Smooth muscle cell (in vitro differentiated cells): ENCODE measurements around the gene CHDH. TPM values are rescaled to one million over a fixed set of nuclear protein-coding genes. Genes with fewer than 3 reads are reported as not detected.
A peak's percentile ranks its signal among the peaks of the same experiment; 100 is the strongest.

Source experiments
- DNase-seq: peaks from one replicate; lab custom pipeline; 2025; ENCODE audit not compliant: unreplicated experiment; lab: John Stamatoyannopoulos, UW
- H2AFZ ChIP-seq: fragments of 200-600 bp; sonication (generic); 2 replicates; pipeline ENCODE4 v1.6.0; 2016; ENCODE audit warnings: antibody characterized with exemption, low read depth, mild to moderate bottlenecking
- H3F3A ChIP-seq: fragments of 200-600 bp; sonication (generic); 2 replicates; pipeline ENCODE4 v1.6.0; 2017; ENCODE audit warnings: antibody characterized with exemption, low read depth
- H3K27ac ChIP-seq: fragments of 200-600 bp; sonication (generic); 2 replicates; pipeline ENCODE4 v1.5.1; 2016; ENCODE audit warnings: low read depth, mild to moderate bottlenecking
- H3K27me3 ChIP-seq: fragments of 200-600 bp; sonication (generic); 2 replicates; pipeline ENCODE4 v1.6.1; 2016; ENCODE audit warnings: low read depth, mild to moderate bottlenecking
- H3K36me3 ChIP-seq: fragments of 200-600 bp; sonication (generic); 2 replicates; pipeline ENCODE4 v1.5.1; 2016; ENCODE audit warnings: low read depth
- H3K4me1 ChIP-seq: fragments of 200-600 bp; sonication (generic); 2 replicates; pipeline ENCODE4 v1.5.1; 2016; ENCODE audit warnings: low read depth
- H3K4me2 ChIP-seq: fragments of 200-600 bp; sonication (generic); 2 replicates; pipeline ENCODE4 v1.6.0; 2016; ENCODE audit warnings: mild to moderate bottlenecking
- H3K4me3 ChIP-seq: fragments of 200-600 bp; sonication (generic); 2 replicates; pipeline ENCODE4 v1.5.1; 2016; ENCODE audit warnings: mild to moderate bottlenecking
- H3K79me2 ChIP-seq: fragments of 200-600 bp; sonication (generic); 2 replicates; pipeline ENCODE4 v1.6.0; 2016; ENCODE audit warnings: low read depth, mild to moderate bottlenecking
- H3K9ac ChIP-seq: fragments of 200-600 bp; sonication (generic); 2 replicates; pipeline ENCODE4 v1.6.0; 2016; ENCODE audit warnings: low read depth
- H3K9me3 ChIP-seq: fragments of 200-600 bp; sonication (generic); replicated peaks from 2 replicates; pipeline ENCODE4 v1.5.1; 2016; ENCODE audit warnings: low read depth
- H4K20me1 ChIP-seq: fragments of 200-600 bp; sonication (generic); 2 replicates; pipeline ENCODE4 v1.6.0; 2016; ENCODE audit warnings: low read depth
- WGBS: methylation state at CpG from one replicate; pipeline ENCODE4 v1.1.7; 2016; ENCODE audit warnings: low lambda C conversion rate; 5-methylcytosine and 5-hydroxymethylcytosine counted together
- polyA plus RNA-seq: library from polyadenylated mRNA; unstranded; fragments of >200 nt; fragmentation: Nextera tagmentation; extraction: Ambion mirVana; gene quantifications from 2 replicates; pipeline ENCODE4 v1.2.1, GENCODE V29; 2016
- total RNA-seq: library from RNA; depleted of rRNA; stranded (reverse); fragments of >200 nt; gene quantifications from 2 replicates; pipeline ENCODE4 v1.2.3, GENCODE V29; 2014
- TF ChIP-seq, protein P1 (sequence below): fragments of 200-600 bp; sonication (generic); IDR thresholded peaks from 2 replicates; pipeline ENCODE4 v1.5.1; 2017; ENCODE audit warnings: borderline replicate concordance, mild to moderate bottlenecking, antibody characterized with exemption; ENCODE audit not compliant: insufficient read depth, poor library complexity, severe bottlenecking

CHDH gene
- total and polyA plus RNA-seq, 2 experiments from 2014 or later: 0.36 to 0.51 TPM

DNA sequence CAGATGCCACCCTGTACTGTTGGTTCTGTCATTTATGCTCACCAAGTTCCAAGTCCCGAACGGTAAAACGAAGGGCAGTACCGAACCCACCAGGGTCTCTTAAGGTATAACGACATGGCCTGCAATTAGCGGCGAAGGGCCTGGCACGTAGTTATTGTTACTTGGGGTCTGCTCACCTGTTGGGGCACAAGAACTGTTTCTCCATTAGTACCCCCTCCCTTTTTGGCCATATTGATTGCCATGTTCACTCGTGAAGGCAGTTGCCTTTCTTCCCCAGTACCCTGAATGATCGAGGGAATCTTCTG is 584 bp upstream of the CHDH start:
- H3K4me1 ChIP-seq: peaks cover 3% of the 10 kb centered on the region
- peak overlapping the region; percentile 75 for H3K4me3 ChIP-seq
- H3K36me3 ChIP-seq: no peaks in the 10 kb centered on the region
- 71% methylated on average over 10 of the region's 10 CpGs for WGBS
- DNase-seq: no peak
- peak overlapping the region; percentile 97 for H3K4me2 ChIP-seq
- H3K27ac ChIP-seq: no peak overlapping the region
- peaks cover 42% of the 10 kb centered on the region for H3K27me3 ChIP-seq
- H2AFZ ChIP-seq: no peak overlapping the region
- TF ChIP-seq, protein P1, sequence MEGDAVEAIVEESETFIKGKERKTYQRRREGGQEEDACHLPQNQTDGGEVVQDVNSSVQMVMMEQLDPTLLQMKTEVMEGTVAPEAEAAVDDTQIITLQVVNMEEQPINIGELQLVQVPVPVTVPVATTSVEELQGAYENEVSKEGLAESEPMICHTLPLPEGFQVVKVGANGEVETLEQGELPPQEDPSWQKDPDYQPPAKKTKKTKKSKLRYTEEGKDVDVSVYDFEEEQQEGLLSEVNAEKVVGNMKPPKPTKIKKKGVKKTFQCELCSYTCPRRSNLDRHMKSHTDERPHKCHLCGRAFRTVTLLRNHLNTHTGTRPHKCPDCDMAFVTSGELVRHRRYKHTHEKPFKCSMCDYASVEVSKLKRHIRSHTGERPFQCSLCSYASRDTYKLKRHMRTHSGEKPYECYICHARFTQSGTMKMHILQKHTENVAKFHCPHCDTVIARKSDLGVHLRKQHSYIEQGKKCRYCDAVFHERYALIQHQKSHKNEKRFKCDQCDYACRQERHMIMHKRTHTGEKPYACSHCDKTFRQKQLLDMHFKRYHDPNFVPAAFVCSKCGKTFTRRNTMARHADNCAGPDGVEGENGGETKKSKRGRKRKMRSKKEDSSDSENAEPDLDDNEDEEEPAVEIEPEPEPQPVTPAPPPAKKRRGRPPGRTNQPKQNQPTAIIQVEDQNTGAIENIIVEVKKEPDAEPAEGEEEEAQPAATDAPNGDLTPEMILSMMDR: no peak
- H4K20me1 ChIP-seq: no peaks in the 10 kb centered on the region
- H3F3A ChIP-seq: no peaks in the 10 kb centered on the region
- H3K9ac ChIP-seq: no peak overlapping the region
- H3K9me3 ChIP-seq: no peaks in the 10 kb centered on the region
- H3K79me2 ChIP-seq: no peaks in the 10 kb centered on the region

DNA sequence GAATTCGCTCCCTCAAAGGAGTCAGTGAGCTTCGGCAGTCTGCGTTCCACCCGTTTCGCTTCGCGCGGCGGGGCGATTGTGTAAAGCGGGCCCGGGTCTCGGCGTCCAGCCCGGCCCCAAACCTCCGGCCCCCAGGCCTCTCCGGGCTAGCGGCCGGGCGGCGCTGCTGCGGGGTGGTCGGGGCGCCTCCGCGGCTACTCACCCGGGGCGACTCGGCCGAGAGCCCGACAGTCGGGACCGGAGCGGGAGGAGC is 412 bp downstream of the CHDH start:
- H2AFZ ChIP-seq: peak overlapping the region; percentile 93
- H3K36me3 ChIP-seq: no peaks in the 10 kb centered on the region
- H3K27ac ChIP-seq: no peak overlapping the region
- no peaks in the 10 kb centered on the region for H3K79me2 ChIP-seq
- H3K9ac ChIP-seq: no peak overlapping the region
- no peaks in the 10 kb centered on the region for H4K20me1 ChIP-seq
- no peaks in the 10 kb centered on the region for H3F3A ChIP-seq
- H3K27me3 ChIP-seq: peaks cover 42% of the 10 kb centered on the region
- DNase-seq: no peak
- peak overlapping the region; percentile 75 for H3K4me3 ChIP-seq
- under 1% methylated on average over 31 of the region's 34 CpGs for WGBS
- H3K4me1 ChIP-seq: peaks cover 3% of the 10 kb centered on the region
- TF ChIP-seq, protein P1: no peak
- H3K9me3 ChIP-seq: no peaks in the 10 kb centered on the region
- peak overlapping the region; percentile 97 for H3K4me2 ChIP-seq

DNA sequence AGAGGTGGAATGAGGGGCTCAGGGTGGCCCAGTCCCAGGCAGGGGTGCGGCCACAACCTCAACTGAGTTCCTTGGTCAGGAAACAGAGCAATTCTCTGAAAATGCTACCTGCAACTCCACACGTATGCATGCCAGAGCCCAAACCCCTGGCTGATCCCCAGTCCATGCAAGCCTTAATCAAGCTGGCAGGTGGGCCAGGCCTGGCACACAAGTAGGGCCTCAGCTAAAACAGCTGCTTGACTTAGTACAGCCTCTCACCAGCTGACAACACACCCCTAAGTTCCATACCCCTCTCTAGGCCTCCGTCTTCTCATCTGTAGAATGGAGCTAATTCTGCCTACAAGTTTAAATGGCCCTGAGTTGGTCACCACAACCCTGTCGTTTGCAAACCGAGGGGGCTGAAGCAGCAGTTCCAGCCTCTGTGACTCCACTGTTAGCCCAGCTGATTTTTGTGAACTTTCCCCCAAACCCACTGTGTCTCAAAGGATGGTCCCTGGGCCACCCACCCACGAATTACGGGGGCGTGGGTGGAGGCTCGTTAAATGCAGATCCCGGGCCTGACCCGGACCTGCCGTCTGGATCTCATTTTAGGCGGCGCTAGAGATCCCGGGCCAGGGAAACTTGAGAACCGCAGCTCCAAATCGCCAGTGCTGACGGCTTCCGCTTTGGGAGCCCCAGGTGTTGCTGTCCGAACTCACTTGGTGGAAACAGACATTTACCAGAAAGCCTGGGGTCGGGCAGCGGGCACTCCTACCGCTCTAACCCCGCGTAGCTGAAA is 927 bp downstream of the CHDH start:
- H3K4me3 ChIP-seq: peak overlapping the region; percentile 75
- H3K4me1 ChIP-seq: peaks cover 3% of the 10 kb centered on the region
- no peaks in the 10 kb centered on the region for H3K79me2 ChIP-seq
- H3K4me2 ChIP-seq: peak overlapping the region; percentile 97
- TF ChIP-seq, protein P1: peak; percentile 4
- no peaks in the 10 kb centered on the region for H3F3A ChIP-seq
- no peak overlapping the region for H3K27ac ChIP-seq
- no peak overlapping the region for H3K9ac ChIP-seq
- peaks cover 42% of the 10 kb centered on the region for H3K27me3 ChIP-seq
- no peaks in the 10 kb centered on the region for H4K20me1 ChIP-seq
- H3K36me3 ChIP-seq: no peaks in the 10 kb centered on the region
- H3K9me3 ChIP-seq: no peaks in the 10 kb centered on the region
- WGBS: 18% methylated on average over 25 of the region's 25 CpGs
- no peak for DNase-seq
- peak overlapping the region; percentile 93 for H2AFZ ChIP-seq
